ENCODE results near the gene TLE2.
A peak's percentile ranks its signal among the peaks of the same experiment; 100 is the strongest.
"Not testable (repeated sequence)": the region's sequence is repeated elsewhere in the genome, so short reads cannot be mapped to it uniquely, and the experiment has no call there.

Gene TLE2

GRCh38 chr19:2981898-2982297 is 47.2 kb downstream of the TLE2 start:
- no peak for DNase-seq

DNA sequence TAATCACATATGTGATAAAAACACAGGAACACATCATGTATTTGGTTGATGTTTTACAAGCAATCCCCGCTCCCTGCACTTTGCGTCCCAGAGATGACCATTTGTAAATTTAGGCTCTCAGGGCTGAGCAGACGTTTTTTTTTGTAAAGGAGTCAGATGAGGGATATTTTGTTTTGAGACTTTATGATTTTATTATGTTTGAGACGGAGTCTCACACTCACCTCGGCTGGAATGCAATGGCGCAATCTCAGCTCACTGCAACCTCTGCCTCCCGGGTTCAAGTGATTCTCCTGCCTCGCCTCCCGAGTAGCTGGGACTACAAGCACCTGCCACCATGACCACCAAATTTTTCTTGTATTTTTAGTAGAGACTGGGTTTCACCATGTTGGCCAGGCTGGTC is 50.3 kb downstream of the TLE2 start:
- no peak for DNase-seq

- no peak for DNase-seq
Measured at GRCh38 chr19:2978166-2978767, 50.8 kb downstream of the TLE2 start.

DNA sequence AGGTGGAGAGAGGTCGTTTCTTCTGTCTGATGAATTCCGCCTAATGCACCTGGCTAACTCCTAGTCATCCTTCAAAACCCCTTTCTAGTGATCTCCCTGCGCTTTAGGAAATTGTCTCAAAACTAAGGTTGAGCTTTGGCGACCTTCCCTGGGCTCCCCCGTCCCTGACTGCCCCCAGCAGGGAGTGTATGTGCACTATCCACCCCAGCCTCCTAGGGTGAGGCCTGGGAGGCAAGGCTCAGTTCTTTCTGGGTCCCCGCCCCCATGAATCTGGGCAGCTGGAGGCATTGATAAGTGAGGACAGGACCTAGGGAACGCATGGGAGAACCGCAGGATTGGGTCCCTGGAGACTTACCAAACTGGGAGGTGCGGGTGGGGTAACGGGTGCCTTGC is 51.3 kb downstream of the TLE2 start:
- DNase-seq, result no peak

GRCh38 chr19:2977001-2977745 is 51.9 kb downstream of the TLE2 start, which contains the start of gene TLE6:
Gene TLE6 (plus strand): TSS chr19:2977564. CDS start chr19:2978234, 670 bp downstream.
- DNase-seq, result peak; percentile 88

GRCh38 chr19:2976609-2977000 is 52.5 kb downstream of the TLE2 start:
- DNase-seq, result no peak

- no peak for DNase-seq
Measured at GRCh38 chr19:2974342-2975041, 54.6 kb downstream of the TLE2 start.

- DNase-seq, result no peak
Measured at GRCh38 chr19:2973229-2973628, 55.9 kb downstream of the TLE2 start.

- no peak for DNase-seq
Measured at GRCh38 chr19:2970201-2970835, 58.8 kb downstream of the TLE2 start.

GRCh38 chr19:2969104-2969504 is 60.0 kb downstream of the TLE2 start:
- DNase-seq, result peak; percentile 76

DNA sequence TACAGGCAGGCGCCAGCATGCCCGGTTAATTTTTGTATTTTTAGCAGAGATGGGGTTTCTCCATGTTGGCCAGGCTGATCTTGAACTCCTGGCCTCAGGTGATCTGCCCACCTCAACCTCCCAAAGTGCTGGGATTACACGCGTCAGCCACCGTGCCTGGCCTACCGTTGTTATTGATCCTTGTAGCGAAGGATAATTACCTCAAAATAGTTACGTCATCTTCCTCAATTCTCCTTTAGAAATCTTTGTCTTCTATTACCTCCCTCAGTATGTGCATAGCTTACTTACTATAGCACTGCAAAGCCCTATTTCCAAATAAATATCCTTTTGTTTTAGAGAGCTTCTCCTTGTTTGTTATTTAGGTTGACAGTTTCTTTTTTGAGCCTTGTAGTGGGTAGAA is 61.1 kb downstream of the TLE2 start:
- DNase-seq, result no peak

- DNase-seq, result no peak
Measured at GRCh38 chr19:2964874-2965273, 64.2 kb downstream of the TLE2 start.

DNA sequence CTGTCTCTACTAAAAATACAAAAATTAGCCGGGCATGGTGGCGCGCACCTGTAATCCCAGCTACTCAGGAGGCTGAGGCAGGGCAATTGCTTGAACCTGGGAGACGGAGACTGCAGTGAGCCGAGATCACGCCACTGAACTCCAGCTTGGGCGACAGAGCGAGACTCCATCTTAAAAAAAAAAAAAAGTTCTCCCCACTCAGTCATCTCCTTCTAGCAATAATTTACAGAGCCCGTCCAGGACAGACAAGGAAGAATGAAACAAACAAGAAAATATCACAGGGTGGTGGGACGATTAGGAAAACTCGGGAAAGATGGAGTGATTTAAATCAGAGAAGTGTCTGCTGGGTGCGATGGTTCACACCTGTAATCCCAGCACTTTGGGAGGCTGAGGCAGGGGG is 65.4 kb downstream of the TLE2 start:
- DNase-seq, result not testable (repeated sequence)

DNA sequence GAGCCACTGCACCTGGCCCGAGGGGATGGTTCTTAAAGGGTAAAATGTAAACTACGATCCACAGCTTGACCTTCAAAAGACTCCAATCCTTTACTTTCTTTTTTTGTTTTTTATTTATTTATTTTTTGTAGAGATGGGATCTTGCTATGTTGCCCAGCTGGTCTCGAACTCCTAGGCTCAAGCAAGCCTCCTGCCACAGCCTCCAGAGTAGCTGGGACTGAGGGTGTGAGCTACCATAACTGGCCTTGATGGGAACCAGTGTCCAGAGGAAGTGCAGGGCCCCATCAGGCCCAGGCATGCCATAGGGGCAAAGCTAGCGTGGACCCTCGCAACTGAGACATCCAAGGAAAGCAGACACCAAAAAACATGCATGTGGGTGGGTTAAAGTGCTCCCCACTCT is 66.0 kb downstream of the TLE2 start:
- no peak for DNase-seq

GRCh38 chr19:2962018-2962670 is 66.9 kb downstream of the TLE2 start:
- DNase-seq, result peak; percentile 68

GRCh38 chr19:2960120-2960519 is 69.0 kb downstream of the TLE2 start:
- no peak for DNase-seq

DNA sequence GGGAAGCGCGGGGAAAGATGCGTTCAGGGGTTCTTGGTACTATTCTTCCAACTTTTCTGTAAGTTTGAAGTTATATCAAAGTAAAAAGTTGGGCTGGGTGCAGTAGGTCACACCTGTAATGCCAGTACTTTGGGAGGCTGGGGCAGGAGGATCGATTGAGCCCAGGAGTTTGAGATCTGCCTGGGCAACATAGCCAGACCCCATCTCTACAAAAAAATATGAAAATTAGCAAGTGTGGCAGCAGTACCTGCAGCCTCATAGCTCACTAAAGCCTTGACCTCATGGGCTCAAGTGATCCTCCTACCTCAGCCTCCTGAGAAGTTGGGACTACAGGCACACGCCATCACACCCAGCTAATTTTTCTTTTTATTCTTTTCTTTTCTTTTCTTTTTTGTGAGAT is 71.9 kb downstream of the TLE2 start:
- DNase-seq, result no peak

- DNase-seq, result no peak
Measured at GRCh38 chr19:2952953-2953481, 76.1 kb downstream of the TLE2 start.

GRCh38 chr19:2950286-2951124 is 78.6 kb downstream of the TLE2 start:
- peak; percentile 88 for DNase-seq

GRCh38 chr19:2949939-2950285 is 79.2 kb downstream of the TLE2 start:
- DNase-seq, result no peak

Measured in NCI-H187 treated with DMSO at 0.1 percent for 48 hours (cell line).